ENCODE data around the gene MMP24OS.

The MMP24OS gene

DNA sequence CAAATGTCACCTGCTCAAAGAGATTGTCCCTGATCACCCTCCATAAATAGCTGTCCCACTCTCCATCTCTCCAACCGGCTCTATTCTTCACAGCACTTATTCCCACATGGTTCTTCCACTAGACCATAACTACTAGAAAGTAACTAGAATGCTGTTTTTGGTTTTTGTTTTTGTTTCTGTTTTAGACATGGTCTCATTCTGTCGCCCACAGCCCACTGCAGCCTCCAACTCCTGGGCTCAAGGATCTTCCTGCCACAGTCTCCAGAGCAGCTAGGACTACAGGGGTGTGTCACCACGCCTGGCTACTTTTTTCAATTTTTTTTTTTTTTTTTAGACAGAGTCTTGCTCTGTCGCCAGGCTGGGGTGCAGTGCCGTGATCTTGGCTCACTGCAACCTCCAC lies 39.2 kb downstream of the MMP24OS start:
- TF ChIP-seq, protein P1, sequence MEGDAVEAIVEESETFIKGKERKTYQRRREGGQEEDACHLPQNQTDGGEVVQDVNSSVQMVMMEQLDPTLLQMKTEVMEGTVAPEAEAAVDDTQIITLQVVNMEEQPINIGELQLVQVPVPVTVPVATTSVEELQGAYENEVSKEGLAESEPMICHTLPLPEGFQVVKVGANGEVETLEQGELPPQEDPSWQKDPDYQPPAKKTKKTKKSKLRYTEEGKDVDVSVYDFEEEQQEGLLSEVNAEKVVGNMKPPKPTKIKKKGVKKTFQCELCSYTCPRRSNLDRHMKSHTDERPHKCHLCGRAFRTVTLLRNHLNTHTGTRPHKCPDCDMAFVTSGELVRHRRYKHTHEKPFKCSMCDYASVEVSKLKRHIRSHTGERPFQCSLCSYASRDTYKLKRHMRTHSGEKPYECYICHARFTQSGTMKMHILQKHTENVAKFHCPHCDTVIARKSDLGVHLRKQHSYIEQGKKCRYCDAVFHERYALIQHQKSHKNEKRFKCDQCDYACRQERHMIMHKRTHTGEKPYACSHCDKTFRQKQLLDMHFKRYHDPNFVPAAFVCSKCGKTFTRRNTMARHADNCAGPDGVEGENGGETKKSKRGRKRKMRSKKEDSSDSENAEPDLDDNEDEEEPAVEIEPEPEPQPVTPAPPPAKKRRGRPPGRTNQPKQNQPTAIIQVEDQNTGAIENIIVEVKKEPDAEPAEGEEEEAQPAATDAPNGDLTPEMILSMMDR (IDR thresholded peaks at IDR 0.05; ENCODE audit: extremely low read depth, insufficient read depth, missing control alignments): no peak
- no peak for DNase-seq (ENCODE audit: low spot score)
- in situ Hi-C loops (cut with MboI; ENCODE audit: low pct_unique_long_range_greater_than_20kb, low sequenced_read_pairs, unreplicated experiment): no loop called here

DNA sequence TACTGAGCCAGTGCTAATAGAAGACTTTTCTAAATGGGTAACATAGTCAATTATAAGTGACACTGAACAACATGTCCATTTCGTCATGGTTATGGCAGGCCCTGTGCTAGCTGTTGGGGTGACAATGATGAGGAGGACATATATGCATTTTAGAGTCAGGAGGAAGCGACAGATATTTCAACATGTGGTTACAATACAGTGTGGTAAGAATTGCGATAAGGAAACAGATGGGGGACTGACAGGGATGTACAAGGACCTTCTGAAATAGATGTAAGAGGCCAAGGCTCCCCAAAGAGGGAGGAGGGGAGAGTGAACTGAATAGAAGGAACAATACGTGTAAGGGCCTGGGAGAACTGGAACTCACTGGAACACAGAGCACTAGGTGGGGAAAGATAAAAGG lies 39.8 kb downstream of the MMP24OS start:
- in situ Hi-C loops (cut with MboI; ENCODE audit: low pct_unique_long_range_greater_than_20kb, low sequenced_read_pairs, unreplicated experiment): no loop called here
- TF ChIP-seq, protein P1 (IDR thresholded peaks at IDR 0.05; ENCODE audit: extremely low read depth, insufficient read depth, missing control alignments): no peak
- DNase-seq (ENCODE audit: low spot score): no peak

DNA sequence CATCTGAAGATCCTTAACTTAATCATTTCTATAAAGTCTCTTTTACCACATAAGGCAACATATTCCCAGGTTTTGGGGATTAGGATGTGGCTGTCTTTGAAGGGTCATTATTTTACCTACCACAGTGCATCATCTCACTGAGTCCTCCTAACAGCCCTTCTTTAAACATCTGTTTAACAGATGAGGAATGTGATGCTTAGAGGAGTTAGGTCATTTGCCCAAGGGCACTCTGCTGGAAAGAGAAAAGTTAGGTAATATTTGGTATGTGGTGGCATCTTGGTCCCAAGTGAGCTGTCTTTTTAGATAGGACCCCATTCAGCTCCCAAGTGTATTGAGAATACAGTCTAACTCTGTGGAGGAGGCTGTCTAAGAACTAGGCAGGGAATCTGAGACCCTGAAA lies 40.4 kb downstream of the MMP24OS start:
- in situ Hi-C loops (cut with MboI; ENCODE audit: low pct_unique_long_range_greater_than_20kb, low sequenced_read_pairs, unreplicated experiment): no loop called here
- TF ChIP-seq, protein P1 (IDR thresholded peaks at IDR 0.05; ENCODE audit: extremely low read depth, insufficient read depth, missing control alignments): no peak
- DNase-seq (ENCODE audit: low spot score): no peak

DNA sequence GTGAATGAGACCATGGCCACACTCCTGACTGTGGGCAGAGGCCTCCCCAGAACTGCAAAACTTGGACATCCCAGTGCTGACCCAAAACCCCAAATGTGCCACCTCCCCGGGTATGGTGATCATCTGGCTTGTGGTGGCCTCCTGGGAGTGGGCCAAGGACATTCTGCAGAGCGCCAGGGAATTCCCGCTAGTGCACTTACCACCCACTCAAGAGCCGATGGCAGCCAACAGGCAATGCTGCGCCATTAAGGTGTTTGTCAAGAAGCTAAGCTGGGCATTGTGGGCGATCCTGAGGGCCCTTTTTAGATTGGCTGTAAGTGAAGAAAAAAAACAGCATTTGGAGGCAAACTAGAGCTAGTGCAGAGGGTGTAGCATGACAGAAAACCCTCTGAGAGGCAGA lies 42.0 kb downstream of the MMP24OS start:
- in situ Hi-C loops (cut with MboI; ENCODE audit: low pct_unique_long_range_greater_than_20kb, low sequenced_read_pairs, unreplicated experiment): no loop called here
- TF ChIP-seq, protein P1 (IDR thresholded peaks at IDR 0.05; ENCODE audit: extremely low read depth, insufficient read depth, missing control alignments): no peak
- no peak for DNase-seq (ENCODE audit: low spot score)

DNA sequence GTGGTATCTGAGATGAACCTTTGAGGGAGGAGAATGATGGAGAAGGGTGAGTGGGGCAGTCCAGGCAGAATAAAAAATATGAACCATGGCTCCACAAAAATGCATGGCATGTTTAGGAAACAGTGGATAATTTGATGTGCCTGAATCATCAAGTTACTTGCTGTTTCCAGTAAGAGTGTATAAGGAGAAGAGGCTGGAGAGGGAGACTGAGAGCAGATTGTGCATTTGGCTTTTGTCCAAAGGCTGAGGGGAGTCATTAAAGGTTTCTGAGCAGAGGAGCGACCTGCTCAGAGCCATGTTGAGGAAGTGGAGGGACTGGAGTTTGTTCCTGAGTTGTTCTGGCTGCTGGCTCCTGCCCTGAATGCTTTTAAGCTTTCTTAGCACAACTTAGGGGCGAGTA lies 45.3 kb downstream of the MMP24OS start:
- DNase-seq (ENCODE audit: low spot score): no peak
- TF ChIP-seq, protein P1 (IDR thresholded peaks at IDR 0.05; ENCODE audit: extremely low read depth, insufficient read depth, missing control alignments): no peak
- in situ Hi-C loops (cut with MboI; ENCODE audit: low pct_unique_long_range_greater_than_20kb, low sequenced_read_pairs, unreplicated experiment): no loop called here

DNA sequence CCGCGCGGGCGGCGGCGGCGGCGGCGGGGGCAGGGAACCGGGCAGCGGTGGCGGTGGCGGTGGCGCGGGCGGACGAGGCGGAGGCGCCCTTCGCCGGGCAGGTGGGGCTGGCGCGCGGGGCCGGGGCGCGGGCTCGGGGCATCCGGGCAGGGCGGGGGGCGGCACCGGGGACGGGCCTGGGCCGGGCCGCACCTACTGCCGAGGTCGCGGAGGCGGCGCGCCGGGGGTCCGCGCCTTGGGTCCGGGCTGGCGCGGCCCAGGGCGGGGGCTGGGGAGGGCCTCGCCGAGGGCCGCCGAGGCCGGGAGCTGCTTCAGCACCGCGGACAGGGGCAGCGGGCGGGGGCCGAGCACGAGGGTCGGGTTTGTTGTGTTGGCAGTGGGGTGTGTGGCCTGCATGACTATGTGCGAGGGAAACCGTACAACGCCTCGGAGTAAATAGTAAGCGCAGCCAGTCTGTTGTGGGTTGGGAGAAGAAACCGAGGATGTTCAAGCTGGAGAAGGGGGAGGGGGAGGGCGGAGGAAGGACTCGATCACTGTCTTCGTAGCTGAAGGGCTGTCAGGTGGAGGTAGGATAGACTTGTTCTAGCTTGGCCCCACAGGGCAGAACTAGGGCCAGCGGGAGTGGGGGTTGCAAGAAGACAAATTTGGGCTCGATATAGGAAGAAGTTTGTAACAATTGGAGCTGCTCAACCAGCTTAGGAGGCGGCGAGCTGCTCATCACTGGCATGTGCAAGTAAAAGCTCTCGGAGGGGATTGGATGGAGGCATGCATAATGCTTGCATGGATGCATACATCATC lies 50.8 kb downstream of the MMP24OS start:
- TF ChIP-seq, protein P1 (IDR thresholded peaks at IDR 0.05; ENCODE audit: extremely low read depth, insufficient read depth, missing control alignments): no peak
- DNase-seq (ENCODE audit: low spot score): peak; percentile 55
- in situ Hi-C loops (cut with MboI; ENCODE audit: low pct_unique_long_range_greater_than_20kb, low sequenced_read_pairs, unreplicated experiment): no loop called here

Measured in GM13977 (cell line).